PFSK-1 (cell line): ENCODE measurements around the gene THBD. TPM values are rescaled to one million over a fixed set of nuclear protein-coding genes. Genes with fewer than 3 reads are reported as not detected.

Source experiments
- FOXP2 ChIP-seq: optimal IDR thresholded peaks from 2 replicates; pipeline ENCODE3; 2011; ENCODE audit warnings: borderline replicate concordance, control low read depth, inconsistent platforms; ENCODE audit not compliant: insufficient read depth; ENCODE audit errors: extremely low read length, extremely low read depth
- POLR2AphosphoS5 ChIP-seq: IDR thresholded peaks from 2 replicates; pipeline ENCODE4 v1.6.1; 2012; ENCODE audit warnings: low read depth, mild to moderate bottlenecking, control low read depth, low read length, moderate library complexity
- SIN3A ChIP-seq: IDR thresholded peaks from 2 replicates; pipeline ENCODE4 v1.6.1; 2012; ENCODE audit warnings: mild to moderate bottlenecking, low read length, moderate library complexity, borderline replicate concordance; ENCODE audit not compliant: insufficient read depth
- TAF1 ChIP-seq: IDR thresholded peaks from 2 replicates; pipeline ENCODE4 v1.6.1; 2012; ENCODE audit warnings: low read length, control low read depth, borderline replicate concordance; ENCODE audit not compliant: insufficient read depth
- polyA plus RNA-seq: library from polyadenylated mRNA; unstranded; fragments of >200 nt; gene quantifications from one replicate; pipeline ENCODE4 v1.2.1, GENCODE V29; 2012; ENCODE audit warnings: low read depth, missing spikeins; ENCODE audit not compliant: insufficient read length
- TF ChIP-seq, protein P1 (sequence below), 2 experiments: IDR thresholded peaks; 2 replicates each; pipeline versions ENCODE4 v1.6.1 to v1.8.0; 2011 to 2012; ENCODE audit warnings: low read depth in 2 of 2, low read length in 2 of 2, control low read depth in 1 of 2, inconsistent platforms in 1 of 2, mild to moderate bottlenecking in 1 of 2, moderate library complexity in 1 of 2; ENCODE audit not compliant: insufficient read depth in 1 of 2

Gene THBD, protein sequence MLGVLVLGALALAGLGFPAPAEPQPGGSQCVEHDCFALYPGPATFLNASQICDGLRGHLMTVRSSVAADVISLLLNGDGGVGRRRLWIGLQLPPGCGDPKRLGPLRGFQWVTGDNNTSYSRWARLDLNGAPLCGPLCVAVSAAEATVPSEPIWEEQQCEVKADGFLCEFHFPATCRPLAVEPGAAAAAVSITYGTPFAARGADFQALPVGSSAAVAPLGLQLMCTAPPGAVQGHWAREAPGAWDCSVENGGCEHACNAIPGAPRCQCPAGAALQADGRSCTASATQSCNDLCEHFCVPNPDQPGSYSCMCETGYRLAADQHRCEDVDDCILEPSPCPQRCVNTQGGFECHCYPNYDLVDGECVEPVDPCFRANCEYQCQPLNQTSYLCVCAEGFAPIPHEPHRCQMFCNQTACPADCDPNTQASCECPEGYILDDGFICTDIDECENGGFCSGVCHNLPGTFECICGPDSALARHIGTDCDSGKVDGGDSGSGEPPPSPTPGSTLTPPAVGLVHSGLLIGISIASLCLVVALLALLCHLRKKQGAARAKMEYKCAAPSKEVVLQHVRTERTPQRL
- polyA plus RNA-seq, result not detected

DNA sequence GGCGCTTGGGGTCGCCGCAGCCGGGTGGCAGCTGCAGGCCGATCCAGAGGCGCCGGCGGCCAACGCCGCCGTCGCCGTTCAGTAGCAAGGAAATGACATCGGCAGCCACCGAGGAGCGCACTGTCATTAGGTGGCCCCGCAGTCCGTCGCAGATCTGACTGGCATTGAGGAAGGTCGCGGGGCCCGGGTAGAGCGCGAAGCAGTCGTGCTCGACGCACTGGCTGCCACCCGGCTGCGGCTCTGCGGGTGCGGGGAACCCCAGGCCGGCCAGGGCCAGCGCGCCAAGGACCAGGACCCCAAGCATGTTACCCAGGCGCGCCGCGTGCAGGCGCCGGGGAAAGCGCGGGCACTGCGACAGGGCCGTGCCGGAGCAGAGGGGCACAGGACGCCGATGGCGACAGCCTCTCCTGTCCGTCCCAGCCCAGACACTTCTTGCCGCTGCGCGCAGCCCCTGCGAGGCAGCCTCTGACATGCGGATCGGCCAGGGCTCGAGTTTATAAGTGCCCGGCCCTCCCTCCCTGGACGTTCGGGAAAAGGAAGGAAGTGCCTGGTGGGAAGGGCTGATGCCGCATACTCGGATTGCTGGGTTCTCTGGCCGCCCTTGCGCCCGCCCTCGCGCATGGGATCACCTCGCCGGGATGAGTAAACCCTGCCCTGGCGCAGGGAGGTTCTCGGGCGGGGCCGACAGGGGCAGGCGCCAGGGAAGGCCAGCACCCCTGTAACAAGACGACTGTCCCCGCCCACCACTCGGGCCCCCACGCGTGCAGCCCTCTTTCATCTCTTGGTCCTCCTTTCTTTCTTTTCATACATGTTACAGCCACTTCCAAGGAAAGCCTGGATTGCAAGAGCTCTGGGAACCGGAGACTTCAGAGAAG, at the start of gene THBD:
THBD (minus strand) TSS at position 472 of the 875 bp plus-strand sequence; CDS start at position 304, 168 bp downstream.
- TF ChIP-seq FOXP2 (no peak), POLR2AphosphoS5 (no peak), TAF1 (no peak), SIN3A (no peak)
- TF ChIP-seq, protein P1, sequence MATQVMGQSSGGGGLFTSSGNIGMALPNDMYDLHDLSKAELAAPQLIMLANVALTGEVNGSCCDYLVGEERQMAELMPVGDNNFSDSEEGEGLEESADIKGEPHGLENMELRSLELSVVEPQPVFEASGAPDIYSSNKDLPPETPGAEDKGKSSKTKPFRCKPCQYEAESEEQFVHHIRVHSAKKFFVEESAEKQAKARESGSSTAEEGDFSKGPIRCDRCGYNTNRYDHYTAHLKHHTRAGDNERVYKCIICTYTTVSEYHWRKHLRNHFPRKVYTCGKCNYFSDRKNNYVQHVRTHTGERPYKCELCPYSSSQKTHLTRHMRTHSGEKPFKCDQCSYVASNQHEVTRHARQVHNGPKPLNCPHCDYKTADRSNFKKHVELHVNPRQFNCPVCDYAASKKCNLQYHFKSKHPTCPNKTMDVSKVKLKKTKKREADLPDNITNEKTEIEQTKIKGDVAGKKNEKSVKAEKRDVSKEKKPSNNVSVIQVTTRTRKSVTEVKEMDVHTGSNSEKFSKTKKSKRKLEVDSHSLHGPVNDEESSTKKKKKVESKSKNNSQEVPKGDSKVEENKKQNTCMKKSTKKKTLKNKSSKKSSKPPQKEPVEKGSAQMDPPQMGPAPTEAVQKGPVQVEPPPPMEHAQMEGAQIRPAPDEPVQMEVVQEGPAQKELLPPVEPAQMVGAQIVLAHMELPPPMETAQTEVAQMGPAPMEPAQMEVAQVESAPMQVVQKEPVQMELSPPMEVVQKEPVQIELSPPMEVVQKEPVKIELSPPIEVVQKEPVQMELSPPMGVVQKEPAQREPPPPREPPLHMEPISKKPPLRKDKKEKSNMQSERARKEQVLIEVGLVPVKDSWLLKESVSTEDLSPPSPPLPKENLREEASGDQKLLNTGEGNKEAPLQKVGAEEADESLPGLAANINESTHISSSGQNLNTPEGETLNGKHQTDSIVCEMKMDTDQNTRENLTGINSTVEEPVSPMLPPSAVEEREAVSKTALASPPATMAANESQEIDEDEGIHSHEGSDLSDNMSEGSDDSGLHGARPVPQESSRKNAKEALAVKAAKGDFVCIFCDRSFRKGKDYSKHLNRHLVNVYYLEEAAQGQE (IDR thresholded peaks at IDR 0.05; ENCODE audit: insufficient read depth in 1 of 2, low read depth in 2 of 2, low read length in 2 of 2), result no peak

DNA sequence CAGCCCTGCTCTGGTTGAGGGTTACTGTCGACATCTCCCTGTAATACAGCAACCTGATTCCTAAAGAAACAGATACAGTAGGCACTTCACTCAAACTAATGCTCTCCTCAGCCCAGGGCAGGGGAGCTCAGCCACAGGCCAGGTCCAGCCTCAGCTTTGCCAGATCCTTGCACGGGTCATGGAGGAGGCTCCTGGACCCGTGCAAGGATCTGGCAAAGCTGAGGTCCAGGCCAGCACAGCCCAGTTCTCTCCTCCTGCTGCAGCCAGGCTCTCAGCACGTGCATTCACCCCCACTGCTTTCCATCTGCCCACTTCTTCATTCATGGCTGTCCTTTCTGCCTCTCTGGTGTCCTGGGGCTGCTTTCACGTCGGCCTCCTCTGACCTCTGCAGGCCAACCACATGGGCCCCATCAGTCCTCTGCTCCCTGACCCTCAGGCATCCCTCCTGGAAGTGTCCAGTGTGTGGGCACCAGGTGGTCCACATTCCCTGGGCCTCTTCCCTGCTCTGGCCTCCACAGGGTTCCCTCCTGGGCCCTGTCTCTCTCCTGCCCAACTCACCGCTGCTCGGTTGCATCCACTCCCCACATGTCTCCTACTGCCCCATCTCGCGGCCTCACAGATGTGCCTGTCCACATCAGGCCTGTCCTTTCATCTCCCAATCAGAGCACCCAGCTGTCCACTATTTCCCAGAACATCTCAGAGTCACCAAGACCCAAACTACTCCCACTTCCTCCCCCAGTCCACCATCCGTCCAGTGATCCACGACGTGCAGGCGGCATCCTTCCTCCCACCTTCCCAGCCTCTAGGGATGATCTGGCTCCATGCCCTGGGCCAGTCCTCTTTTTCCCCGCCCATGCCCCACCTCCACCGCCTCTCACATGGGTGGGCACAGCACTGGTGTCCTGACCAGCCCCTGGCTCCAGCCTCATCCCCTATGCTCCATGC, 48.4 kb upstream of the THBD start:
- TF ChIP-seq SIN3A (no peak), FOXP2 (no peak), TAF1 (no peak), POLR2AphosphoS5 (no peak)
- TF ChIP-seq, protein P1 (IDR thresholded peaks at IDR 0.05; ENCODE audit: insufficient read depth in 1 of 2, low read depth in 2 of 2, low read length in 2 of 2), result no peak

DNA sequence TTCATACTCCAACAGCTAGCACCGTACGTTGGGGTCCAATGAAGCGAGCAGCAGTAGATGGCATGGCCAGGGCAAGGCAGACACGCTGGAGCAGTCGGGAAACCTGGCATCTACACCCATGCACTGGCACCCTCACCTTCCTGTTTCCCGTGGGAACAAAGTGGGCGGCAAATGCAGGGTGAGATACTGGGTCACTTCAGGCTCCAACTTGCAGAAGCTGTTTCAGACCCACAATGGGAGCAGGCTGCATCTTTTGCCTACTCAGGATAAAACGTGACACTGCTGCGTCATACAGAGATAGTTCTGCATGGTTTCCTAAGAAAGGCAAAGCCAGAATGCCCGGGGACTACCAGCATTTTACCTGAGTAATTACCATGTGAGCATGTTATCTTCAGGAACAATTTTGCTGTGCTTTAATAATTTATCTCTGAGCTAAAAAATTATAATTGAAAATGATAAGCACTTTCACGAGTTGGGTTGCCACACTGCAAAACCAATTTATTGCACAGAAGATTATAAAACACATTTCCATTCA, 47.6 kb upstream of the THBD start:
- TF ChIP-seq, protein P1 (IDR thresholded peaks at IDR 0.05; ENCODE audit: insufficient read depth in 1 of 2, low read depth in 2 of 2, low read length in 2 of 2), result no peak
- TF ChIP-seq POLR2AphosphoS5, result no peak

DNA sequence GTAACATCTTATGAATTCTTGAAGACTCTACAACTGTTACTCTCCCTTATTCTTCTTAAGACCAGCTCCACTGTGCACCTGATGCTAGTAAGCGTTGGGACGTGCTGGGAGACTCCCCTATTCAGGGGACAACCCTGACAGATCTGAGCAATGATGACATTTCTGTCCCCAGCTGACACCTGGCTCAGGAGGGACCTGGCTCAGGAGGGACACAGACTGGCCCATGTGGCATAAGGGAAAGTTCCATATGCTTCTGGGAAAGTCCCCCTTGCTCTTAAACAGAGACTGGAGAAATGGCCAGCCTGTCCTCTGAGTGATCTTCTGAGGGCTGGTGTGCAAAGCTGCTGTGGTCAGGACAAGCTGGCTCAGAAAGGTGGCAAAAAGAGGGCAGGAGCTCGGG, 46.6 kb upstream of the THBD start:
- TF ChIP-seq POLR2AphosphoS5 (no peak), FOXP2 (no peak), TAF1 (no peak), SIN3A (no peak)
- TF ChIP-seq, protein P1 (IDR thresholded peaks at IDR 0.05; ENCODE audit: insufficient read depth in 1 of 2, low read depth in 2 of 2, low read length in 2 of 2), result no peak
